Transverse colon (tissue), 4 donors: ENCODE data around the gene GPC6.
"Not testable (repeated sequence)": the region's sequence is repeated elsewhere in the genome, so short reads cannot be mapped to it uniquely, and the experiment has no call there.

ENCODE experiments used
- EP300 ChIP-seq: sonication (generic); formaldehyde crosslinking; IDR thresholded peaks from one replicate; pipeline ENCODE4 v1.6.1; 2017; ENCODE audit warnings: antibody characterized with exemption, low read depth
- POLR2A ChIP-seq: fragments of 450-650 bp; IDR thresholded peaks from one replicate; pipeline ENCODE4 v1.6.1; 2016; ENCODE audit warnings: antibody characterized with exemption, mild to moderate bottlenecking, moderate library complexity
- POLR2AphosphoS5 ChIP-seq, 3 donors: sonication (generic); formaldehyde crosslinking; IDR thresholded peaks; one replicate each; pipeline ENCODE4 v1.6.1; 2016; ENCODE audit warnings: antibody characterized with exemption in 3 of 3
- TF ChIP-seq, protein P1 (sequence below), 5 experiments: fragments of 200-600 bp in 3 of 5; fragments of 450-650 bp in 2 of 5; sonication (generic) in 3 of 5; IDR thresholded peaks; 1 replicate in 2 of 5; 2 replicates in 3 of 5; pipeline ENCODE4 v1.5.1; 2016 to 2017; ENCODE audit warnings: antibody characterized with exemption in 5 of 5, inconsistent platforms in 3 of 5, mild to moderate bottlenecking in 2 of 5, moderate library complexity in 1 of 5

GRCh38 chr13:93454676-93455235 is 228.1 kb downstream of the GPC6 start:
- TF ChIP-seq, protein P1, sequence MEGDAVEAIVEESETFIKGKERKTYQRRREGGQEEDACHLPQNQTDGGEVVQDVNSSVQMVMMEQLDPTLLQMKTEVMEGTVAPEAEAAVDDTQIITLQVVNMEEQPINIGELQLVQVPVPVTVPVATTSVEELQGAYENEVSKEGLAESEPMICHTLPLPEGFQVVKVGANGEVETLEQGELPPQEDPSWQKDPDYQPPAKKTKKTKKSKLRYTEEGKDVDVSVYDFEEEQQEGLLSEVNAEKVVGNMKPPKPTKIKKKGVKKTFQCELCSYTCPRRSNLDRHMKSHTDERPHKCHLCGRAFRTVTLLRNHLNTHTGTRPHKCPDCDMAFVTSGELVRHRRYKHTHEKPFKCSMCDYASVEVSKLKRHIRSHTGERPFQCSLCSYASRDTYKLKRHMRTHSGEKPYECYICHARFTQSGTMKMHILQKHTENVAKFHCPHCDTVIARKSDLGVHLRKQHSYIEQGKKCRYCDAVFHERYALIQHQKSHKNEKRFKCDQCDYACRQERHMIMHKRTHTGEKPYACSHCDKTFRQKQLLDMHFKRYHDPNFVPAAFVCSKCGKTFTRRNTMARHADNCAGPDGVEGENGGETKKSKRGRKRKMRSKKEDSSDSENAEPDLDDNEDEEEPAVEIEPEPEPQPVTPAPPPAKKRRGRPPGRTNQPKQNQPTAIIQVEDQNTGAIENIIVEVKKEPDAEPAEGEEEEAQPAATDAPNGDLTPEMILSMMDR (IDR thresholded peaks at IDR 0.05): not testable (repeated sequence)
- TF ChIP-seq POLR2A; EP300; POLR2AphosphoS5 (IDR thresholded peaks at IDR 0.05): not testable (repeated sequence)
